Measurements from ENCODE around the gene ATG2A.

DNA sequence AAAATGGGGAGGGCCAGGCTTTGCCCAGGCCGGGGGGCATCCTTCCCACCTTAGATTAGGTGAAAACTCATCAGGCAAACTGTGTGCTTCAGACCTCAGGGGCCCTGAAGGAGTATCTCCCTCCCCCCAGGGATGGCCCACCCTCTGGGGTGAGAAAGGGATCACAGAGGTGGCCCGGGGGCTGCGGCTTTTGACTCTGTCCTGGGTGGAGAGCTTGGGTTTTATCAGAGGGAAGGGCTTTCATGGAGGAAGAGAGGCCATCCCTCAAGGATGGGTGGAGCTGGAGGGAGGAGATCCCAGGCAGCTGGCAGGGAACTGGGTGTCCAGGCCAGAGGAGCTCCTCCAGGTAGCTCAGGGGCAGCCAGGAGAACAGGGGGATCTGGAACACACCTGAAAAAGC is 4.4 kb upstream of the ATG2A start:
- TF ChIP-seq EP300 (IDR thresholded peaks at IDR 0.05; ENCODE audit: borderline replicate concordance in 1 of 2, low read depth in 2 of 2, low read length in 2 of 2) (no peak), EGR1 (IDR thresholded peaks at IDR 0.05; ENCODE audit: borderline replicate concordance, low read depth, low read length) (no peak), RAD21 (IDR thresholded peaks at IDR 0.05 in 1 of 2, conservative IDR thresholded peaks at IDR 0.05 in 1 of 2; ENCODE audit: low read depth in 2 of 2, low read length in 2 of 2) (no peak), CBX5 (IDR thresholded peaks at IDR 0.05; ENCODE audit: low read depth, low read length) (no peak), POLR2A (IDR thresholded peaks at IDR 0.05; ENCODE audit: control extremely low read depth in 1 of 2, low read depth in 2 of 2, low read length in 2 of 2) (no peak), POLR2AphosphoS5 (IDR thresholded peaks at IDR 0.05; ENCODE audit: low read depth, low read length) (no peak), CTCF (IDR thresholded peaks at IDR 0.05; ENCODE audit: control extremely low read depth in 1 of 3, insufficient read depth in 1 of 3, low read depth in 1 of 3, low read length in 3 of 3) (no peak), JUN (IDR thresholded peaks at IDR 0.05; ENCODE audit: low read depth, low read length) (no peak), MAX (IDR thresholded peaks at IDR 0.05) (no peak), TCF12 (IDR thresholded peaks at IDR 0.05; ENCODE audit: low read depth, low read length) (no peak), CHD2 (IDR thresholded peaks at IDR 0.05; ENCODE audit: low read length) (no peak)
